HepG2 (cell line): ENCODE data around the gene RPL22L1. TPM values are rescaled to one million over a fixed set of nuclear protein-coding genes. Genes with fewer than 3 reads are reported as not detected.

Source experiments
- ATAC-seq: fragments of 200-7000 bp; cut with Tn5 transposase; 3 replicates; pipeline ENCODE4 v1.9.1; 2020; ENCODE audit warnings: mild to moderate bottlenecking, moderate library complexity
- BruUV-seq: library from RNA; stranded (reverse); fragments of 400-500 nt; replicated peaks from 2 replicates; lab custom pipeline; 2021; lab: Mats Ljungman, UMichigan
- CTCF ChIA-PET: fragments of 300-600 bp; formaldehyde crosslinking; extraction: SDS; loops from one replicate; lab custom pipeline; 2021; ENCODE audit warnings: low total read pairs, inconsistent platforms, low intra/inter-chr PET ratio; lab: Yijun Ruan, JAX
- POLR2A ChIA-PET: fragments of 350-600 bp; sonication (Branson Sonifier 250); formaldehyde crosslinking; loops from one replicate; lab custom pipeline; 2020; ENCODE audit warnings: antibody characterized with exemption, inconsistent platforms; lab: Yijun Ruan, JAX
- DNase-seq: peaks from one replicate; pipeline ENCODE4 v3.0.0-alpha.2; 2015; ENCODE audit warnings: low spot score
- FAIRE-seq: peaks from 3 replicates; lab custom pipeline; 2011; peaks lifted over from hg19 to GRCh38; lab: Jason Lieb, UNC
- H2AFZ ChIP-seq: one replicate; pipeline ENCODE4 v1.6.1; 2011; ENCODE audit warnings: low read length, inconsistent platforms
- H3K27ac ChIP-seq: fragments of 300-600 bp; 3 replicates; pipeline ENCODE4 v1.8.0; 2011; ENCODE audit warnings: mixed run types, mild to moderate bottlenecking, mixed read lengths, low read length, inconsistent platforms; ENCODE audit not compliant: insufficient read depth; ENCODE audit errors: extremely low read length
- H3K27me3 ChIP-seq, 2 experiments: fragments of 200-600 bp in 1 of 2; 2 replicates in 1 of 2; 3 replicates in 1 of 2; pipeline versions ENCODE4 v1.6.0 to v1.8.0; 2011; ENCODE audit warnings: low read length in 2 of 2, mild to moderate bottlenecking in 2 of 2, moderate library complexity in 2 of 2, inconsistent platforms in 1 of 2; ENCODE audit not compliant: insufficient read depth in 2 of 2, control insufficient read depth in 1 of 2
- H3K36me3 ChIP-seq, 2 experiments: fragments of 200-600 bp in 1 of 2; replicated peaks in 1 of 2; 2 replicates in 1 of 2; 3 replicates in 1 of 2; pipeline versions ENCODE4 v1.5.1 to v1.8.0; 2011; ENCODE audit warnings: low read length in 2 of 2, inconsistent platforms in 1 of 2; ENCODE audit not compliant: insufficient read depth in 2 of 2, control insufficient read depth in 1 of 2
- H3K4me1 ChIP-seq: 2 replicates; pipeline ENCODE4 v1.5.1; 2012; ENCODE audit warnings: low read length, inconsistent platforms; ENCODE audit not compliant: insufficient read depth
- H3K4me2 ChIP-seq: 2 replicates; pipeline ENCODE4 v1.6.0; 2011; ENCODE audit warnings: low read depth, low read length, inconsistent platforms
- H3K4me3 ChIP-seq, 3 experiments: fragments of 200-600 bp in 1 of 3; sonication (generic), shearing (Covaris generic) in 1 of 3; replicated peaks in 1 of 3; 2 replicates each; pipeline ENCODE4 v1.5.1; 2011 to 2016; ENCODE audit warnings: low read length in 3 of 3, inconsistent platforms in 2 of 3, low read depth in 2 of 3, mild to moderate bottlenecking in 2 of 3, control low read depth in 1 of 3, mixed read lengths in 1 of 3; ENCODE audit not compliant: insufficient read depth in 1 of 3
- H3K79me2 ChIP-seq: one replicate; pipeline ENCODE4 v1.6.1; 2011; ENCODE audit warnings: low read length, inconsistent platforms; ENCODE audit not compliant: insufficient read depth
- H3K9ac ChIP-seq: 2 replicates; pipeline ENCODE4 v1.6.0; 2011; ENCODE audit warnings: mild to moderate bottlenecking, low read depth, low read length, inconsistent platforms; ENCODE audit not compliant: insufficient read depth
- H3K9me3 ChIP-seq: 2 replicates; pipeline ENCODE4 v1.5.1; 2012; ENCODE audit warnings: mild to moderate bottlenecking, low read length
- H4K20me1 ChIP-seq: 2 replicates; pipeline ENCODE4 v1.6.0; 2011; ENCODE audit warnings: inconsistent platforms, mild to moderate bottlenecking, low read length, moderate library complexity; ENCODE audit not compliant: insufficient read depth
- BRD4 ChIP-seq: sonication (generic); formaldehyde crosslinking; IDR thresholded peaks from 2 replicates; pipeline ENCODE4 v1.4.0; 2020; ENCODE audit warnings: missing genetic modification reagents
- CEBPB ChIP-seq: IDR thresholded peaks from 2 replicates; pipeline ENCODE4 v1.6.1; 2011; ENCODE audit warnings: low read depth, low read length, improper control_type of control experiment, borderline replicate concordance
- CHCHD3 ChIP-seq: sonication (generic); formaldehyde crosslinking; IDR thresholded peaks from 2 replicates; pipeline ENCODE4 v1.8.0; 2022; ENCODE audit warnings: mild to moderate bottlenecking, missing genetic modification reagents, moderate library complexity
- PLRG1 ChIP-seq: fragments of 450-650 bp; conservative IDR thresholded peaks from 2 replicates; pipeline ENCODE4 v1.6.1; 2016
- RBFOX2 ChIP-seq: fragments of 200-400 bp; formaldehyde crosslinking; IDR thresholded peaks from 2 replicates; pipeline ENCODE4 v1.6.1; 2017; ENCODE audit warnings: low read depth, mild to moderate bottlenecking, low read length
- WGBS: methylation state at CpG from one replicate; pipeline ENCODE4 v1.1.6; 2017; ENCODE audit warnings: low lambda C conversion rate; 5-methylcytosine and 5-hydroxymethylcytosine counted together
- in situ Hi-C: cut with HindIII; loops from 2 replicates; pipeline ENCODE4 v1.10.0; 2017; ENCODE audit warnings: low pct_unique_long_range_greater_than_20kb; ENCODE audit not compliant: extremely low pct_ligation_motif_present
- intact Hi-C: fragments of 100-400 bp; cut with micrococcal nuclease; formaldehyde crosslinking; loops from one replicate; pipeline ENCODE4 v1.10.0; 2022; ENCODE audit not compliant: unreplicated experiment
- polyA plus RNA-seq, 8 experiments: library from polyadenylated mRNA; depleted of rRNA in 3 of 8; stranded (reverse) in 7 of 8; unstranded in 1 of 8; fragments of >200 nt; fragmentation: Illumina TruSeq in 4 of 8; extraction: Trizol in 4 of 8; gene quantifications; 2 replicates each; pipeline versions ENCODE4 v1.2.1 to v1.2.3, GENCODE V29; 2011 to 2016; ENCODE audit warnings: low read depth in 4 of 8, missing spikeins in 1 of 8, mixed read lengths in 1 of 8; ENCODE audit not compliant: insufficient read depth in 1 of 8
- total RNA-seq, 5 experiments: library from RNA; depleted of rRNA; stranded (reverse); fragments of >200 nt; fragmentation: Illumina TruSeq; extraction: Trizol; gene quantifications; 2 replicates each; pipeline ENCODE4 v1.2.3, GENCODE V29; 2016; ENCODE audit warnings: low read depth in 1 of 5
- TF ChIP-seq, protein P1 (sequence below): sonication (generic); formaldehyde crosslinking; IDR thresholded peaks from 2 replicates; pipeline ENCODE4 v1.8.0; 2022; ENCODE audit warnings: missing genetic modification reagents, mild to moderate bottlenecking, borderline replicate concordance

Gene RPL22L1
- total and polyA plus RNA-seq, 2 of the 13 experiments (the other 11 are each of a cell fraction or from before 2014, with no cell fraction given) = 42.7 to 152 TPM

DNA sequence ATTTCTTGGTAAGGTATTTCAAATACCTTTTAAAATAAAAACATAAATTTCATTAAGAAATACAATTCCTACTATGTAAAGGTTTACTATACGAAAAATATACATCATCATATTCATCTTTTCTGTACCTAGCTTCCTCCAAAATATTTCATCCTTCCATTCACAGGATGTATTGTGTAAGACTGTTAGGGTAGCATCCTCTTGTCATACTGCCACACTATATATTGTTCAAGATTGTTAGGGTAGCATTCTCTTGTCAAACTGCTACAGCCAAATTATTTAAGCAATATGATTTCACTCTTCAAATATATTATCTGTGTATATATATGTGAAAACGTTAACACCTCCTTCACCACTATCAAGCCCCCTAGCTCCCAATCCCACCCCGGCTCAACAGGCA is 3.5 kb downstream of the RPL22L1 start:
- H4K20me1 ChIP-seq = peaks cover 24% of the 10 kb centered on the region
- no peak overlapping the region for H3K27ac ChIP-seq
- FAIRE-seq (no peak), ATAC-seq (no peak), DNase-seq (no peak)
- H3K27me3 ChIP-seq = no peaks in the 10 kb centered on the region
- H3K4me1 ChIP-seq = peaks cover 41% of the 10 kb centered on the region
- H3K79me2 ChIP-seq = peaks cover 22% of the 10 kb centered on the region
- CTCF ChIA-PET = no interaction called here
- H2AFZ ChIP-seq = no peak overlapping the region
- no peak overlapping the region for H3K4me3 ChIP-seq
- peaks cover 3 to 20% of the 10 kb centered on the region in 2 experiments; a peak in 4 of 5 replicates for H3K36me3 ChIP-seq
- POLR2A ChIA-PET = no interaction called here
- in situ Hi-C loops = no loop called here
- no peak for TF ChIP-seq BRD4
- peak; percentile 64 for TF ChIP-seq RBFOX2
- TF ChIP-seq CEBPB = peak; percentile 36; the same call in 1 of the 2 replicates
- TF ChIP-seq, protein P1, sequence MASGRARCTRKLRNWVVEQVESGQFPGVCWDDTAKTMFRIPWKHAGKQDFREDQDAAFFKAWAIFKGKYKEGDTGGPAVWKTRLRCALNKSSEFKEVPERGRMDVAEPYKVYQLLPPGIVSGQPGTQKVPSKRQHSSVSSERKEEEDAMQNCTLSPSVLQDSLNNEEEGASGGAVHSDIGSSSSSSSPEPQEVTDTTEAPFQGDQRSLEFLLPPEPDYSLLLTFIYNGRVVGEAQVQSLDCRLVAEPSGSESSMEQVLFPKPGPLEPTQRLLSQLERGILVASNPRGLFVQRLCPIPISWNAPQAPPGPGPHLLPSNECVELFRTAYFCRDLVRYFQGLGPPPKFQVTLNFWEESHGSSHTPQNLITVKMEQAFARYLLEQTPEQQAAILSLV (CRISPR knock-in tag) = no peak
- no peak for TF ChIP-seq CHCHD3 (CRISPR knock-in tag)
- no peak for TF ChIP-seq PLRG1
- H3K9me3 ChIP-seq = no peaks in the 10 kb centered on the region
- H3K4me2 ChIP-seq = no peak overlapping the region
- WGBS = 93% methylated on average over 3 of the region's 3 CpGs
- intact Hi-C loops = loop anchor here (5.0 kb wide), 1 partner anchor 439 kb away; no protein-coding TSS in a partner anchor
- BruUV-seq = no TSS peak
- no peak overlapping the region for H3K9ac ChIP-seq
